ENCODE data around the gene CHERP. TPM values are rescaled to one million over a fixed set of nuclear protein-coding genes. Genes with fewer than 3 reads are reported as not detected.
A peak's percentile ranks its signal among the peaks of the same experiment; 100 is the strongest.
"Not testable (repeated sequence)": the region's sequence is repeated elsewhere in the genome, so short reads cannot be mapped to it uniquely, and the experiment has no call there.

The CHERP gene
- total and polyA plus RNA-seq, 2 donors, result 2.5 to 25.4 TPM

DNA sequence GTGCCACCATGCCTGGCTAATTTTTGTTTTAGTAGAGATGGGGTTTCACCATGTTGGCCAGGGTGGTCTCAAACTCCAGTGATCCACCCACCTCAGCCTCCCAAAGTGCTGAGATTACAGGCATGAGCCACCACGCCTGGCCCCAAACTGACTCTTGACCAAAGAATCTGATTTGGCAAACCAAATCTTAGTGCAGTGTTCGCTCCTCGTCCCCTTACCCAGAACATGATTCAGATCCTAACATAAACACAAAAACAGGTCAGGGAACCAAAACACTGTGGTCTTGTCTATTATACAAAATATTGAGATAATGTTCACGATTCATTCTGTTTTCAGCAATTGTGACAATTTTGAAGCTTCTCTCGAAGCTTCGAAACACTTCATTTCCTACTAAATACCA lies 9.7 kb upstream of the CHERP start:
- H3K27ac ChIP-seq (ENCODE audit: low read depth in 1 of 2, low read length in 1 of 2); H3K9me3 ChIP-seq (ENCODE audit: control insufficient read depth in 2 of 2, insufficient read depth in 1 of 2, low read length in 1 of 2); DNase-seq (ENCODE audit: low read depth in 6 of 9, low spot score in 9 of 9); H3K4me3 ChIP-seq (ENCODE audit: low read length in 2 of 2); H3K27me3 ChIP-seq (ENCODE audit: control insufficient read depth in 2 of 2, insufficient read depth in 1 of 2, low read length in 1 of 2): not testable (repeated sequence)
- H3K4me1 ChIP-seq (ENCODE audit: control insufficient read depth in 2 of 2, insufficient read depth in 2 of 2, low read length in 2 of 2), result peaks cover 0 to 20% of the 10 kb centered on the region in 2 donors
- H3K36me3 ChIP-seq (ENCODE audit: control insufficient read depth in 2 of 2, insufficient read depth in 2 of 2, low read length in 1 of 2), result peaks cover 44 to 52% of the 10 kb centered on the region in 2 donors
- 97% methylated on average over 6 of the region's 6 CpGs for WGBS

DNA sequence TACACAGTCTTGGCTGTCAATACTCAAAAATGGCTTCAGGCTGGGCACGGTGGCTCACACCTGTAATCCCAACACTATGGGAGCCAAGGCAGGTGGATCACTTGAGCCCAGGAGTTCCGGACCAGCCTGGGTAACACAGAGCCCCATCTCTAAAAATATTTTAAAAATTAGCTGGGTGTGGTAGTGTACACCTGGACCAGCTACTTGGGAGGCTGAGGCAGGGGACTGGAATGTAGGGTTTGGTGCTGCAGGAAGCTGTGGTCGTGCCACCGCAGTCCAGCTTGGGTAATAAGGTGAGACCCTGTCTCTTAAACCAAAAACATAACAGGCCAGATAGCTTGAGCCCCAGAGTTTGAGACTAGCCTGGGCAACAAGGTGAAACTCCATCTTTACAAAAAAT lies 6.7 kb upstream of the CHERP start:
- Histone ChIP-seq H3K4me3 (ENCODE audit: low read length in 2 of 2) (no peak overlapping the region), H3K27me3 (ENCODE audit: control insufficient read depth in 2 of 2, insufficient read depth in 1 of 2, low read length in 1 of 2) (no peaks in the 10 kb centered on the region), H3K9me3 (ENCODE audit: control insufficient read depth in 2 of 2, insufficient read depth in 1 of 2, low read length in 1 of 2) (no peaks in the 10 kb centered on the region), H3K36me3 (ENCODE audit: control insufficient read depth in 2 of 2, insufficient read depth in 2 of 2, low read length in 1 of 2) (peaks cover 29 to 32% of the 10 kb centered on the region in 2 donors), H3K27ac (ENCODE audit: low read depth in 1 of 2, low read length in 1 of 2) (no peak overlapping the region), H3K4me1 (ENCODE audit: control insufficient read depth in 2 of 2, insufficient read depth in 2 of 2, low read length in 2 of 2) (peaks cover 0 to 22% of the 10 kb centered on the region in 2 donors)
- DNase-seq (ENCODE audit: low read depth in 6 of 9, low spot score in 9 of 9), result no peak
- WGBS, result 96% methylated on average over 4 of the region's 4 CpGs

DNA sequence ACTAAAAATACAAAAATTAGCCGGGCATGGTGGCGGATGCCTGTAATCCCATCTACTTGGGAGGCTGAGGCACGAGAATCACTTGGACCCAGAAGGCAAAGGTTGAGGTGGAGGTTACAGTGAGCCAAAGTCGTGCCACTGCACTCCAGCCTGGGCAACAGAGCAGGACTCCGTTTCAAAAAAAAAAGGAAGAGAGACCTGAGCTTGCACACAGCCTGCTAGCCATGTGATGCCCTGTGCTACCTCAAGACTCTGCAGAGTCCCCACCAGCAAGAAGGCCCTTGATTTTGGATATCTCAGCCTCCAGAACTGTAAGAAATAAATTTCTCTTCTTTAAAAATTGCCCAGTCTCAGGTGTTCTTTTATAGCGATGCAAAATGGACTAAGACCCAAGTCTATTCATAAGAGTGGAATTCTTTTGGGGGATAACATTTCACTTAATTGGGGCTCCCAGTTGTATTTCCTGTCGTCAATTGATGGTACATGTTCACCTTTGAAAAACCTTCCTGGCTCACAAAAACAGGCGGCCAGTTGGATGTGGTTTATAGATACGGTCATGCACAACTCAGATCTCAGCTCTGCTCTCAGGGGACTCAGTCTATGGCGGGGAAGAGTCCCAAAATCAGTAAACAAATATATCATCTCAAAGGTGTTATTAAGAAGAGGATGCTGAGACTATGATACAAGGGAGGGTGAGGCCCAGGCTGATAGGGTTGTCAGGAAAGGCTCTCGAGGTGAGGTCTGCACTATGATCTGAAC lies 2.4 kb upstream of the CHERP start:
- no peak for DNase-seq (ENCODE audit: low read depth in 6 of 9, low spot score in 9 of 9)
- Histone ChIP-seq H3K36me3 (ENCODE audit: control insufficient read depth in 2 of 2, insufficient read depth in 2 of 2, low read length in 1 of 2) (peaks cover 8 to 13% of the 10 kb centered on the region in 2 donors), H3K27ac (ENCODE audit: low read depth in 1 of 2, low read length in 1 of 2) (no peak overlapping the region), H3K27me3 (ENCODE audit: control insufficient read depth in 2 of 2, insufficient read depth in 1 of 2, low read length in 1 of 2) (no peaks in the 10 kb centered on the region), H3K4me1 (ENCODE audit: control insufficient read depth in 2 of 2, insufficient read depth in 2 of 2, low read length in 2 of 2) (peaks cover 13 to 43% of the 10 kb centered on the region in 2 donors), H3K4me3 (ENCODE audit: low read length in 2 of 2) (no peak overlapping the region), H3K9me3 (ENCODE audit: control insufficient read depth in 2 of 2, insufficient read depth in 1 of 2, low read length in 1 of 2) (no peaks in the 10 kb centered on the region)
- WGBS, result 96% methylated on average over 11 of the region's 11 CpGs

DNA sequence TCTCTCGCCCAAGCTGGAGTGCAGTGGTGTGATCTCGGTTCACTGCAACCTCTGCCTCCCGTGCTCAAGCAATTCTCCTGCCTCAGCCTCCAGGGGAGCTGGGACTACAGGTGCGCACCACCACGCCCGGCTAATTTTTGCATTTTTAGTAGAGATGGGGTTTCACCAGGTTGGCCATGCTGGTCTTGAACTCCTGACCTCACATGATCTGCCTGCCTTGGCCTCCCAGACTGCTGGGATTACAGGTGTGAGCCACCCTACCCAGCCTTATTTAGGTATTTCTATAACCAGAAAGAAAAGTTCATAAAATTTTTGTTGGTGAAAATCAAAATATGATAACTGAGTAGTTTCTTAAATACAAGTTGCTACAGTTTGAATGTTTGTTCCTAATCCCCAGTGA lies 1.5 kb upstream of the CHERP start:
- Histone ChIP-seq H3K4me1 (ENCODE audit: control insufficient read depth in 2 of 2, insufficient read depth in 2 of 2, low read length in 2 of 2) (peaks cover 15 to 39% of the 10 kb centered on the region in 2 donors), H3K36me3 (ENCODE audit: control insufficient read depth in 2 of 2, insufficient read depth in 2 of 2, low read length in 1 of 2) (peaks cover 11 to 21% of the 10 kb centered on the region in 2 donors)
- H3K27me3 ChIP-seq (ENCODE audit: control insufficient read depth in 2 of 2, insufficient read depth in 1 of 2, low read length in 1 of 2); H3K27ac ChIP-seq (ENCODE audit: low read depth in 1 of 2, low read length in 1 of 2); DNase-seq (ENCODE audit: low read depth in 6 of 9, low spot score in 9 of 9); H3K9me3 ChIP-seq (ENCODE audit: control insufficient read depth in 2 of 2, insufficient read depth in 1 of 2, low read length in 1 of 2); H3K4me3 ChIP-seq (ENCODE audit: low read length in 2 of 2): not testable (repeated sequence)
- WGBS, result 96% methylated on average over 6 of the region's 6 CpGs

DNA sequence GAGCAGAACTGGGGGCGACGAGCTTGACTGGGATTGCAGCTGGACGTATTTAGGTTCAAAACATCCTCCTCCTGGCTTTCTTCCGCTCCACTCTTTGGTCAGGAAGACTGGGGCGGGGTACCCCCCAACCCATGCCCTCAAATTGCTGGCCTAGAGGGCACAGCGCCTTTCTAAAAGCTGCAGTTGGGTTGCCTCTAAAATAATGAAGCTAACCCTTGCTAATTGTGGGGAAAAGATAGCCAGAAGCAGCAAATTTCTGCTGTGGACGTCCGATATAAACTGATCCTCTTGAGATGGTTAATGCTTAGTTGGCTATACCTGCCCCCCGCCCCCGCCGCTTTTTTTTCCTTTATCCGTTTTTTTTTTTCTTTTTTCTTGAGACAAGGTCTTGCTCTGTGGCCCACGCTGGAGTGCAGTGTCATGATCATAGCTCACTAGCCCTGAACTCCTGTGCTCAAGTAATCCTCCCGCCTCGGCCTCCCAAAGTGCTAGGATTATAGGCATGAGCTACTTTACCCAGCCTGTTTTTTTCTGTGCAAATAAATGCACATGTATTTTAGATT lies 754 bp upstream of the CHERP start:
- H3K4me1 ChIP-seq (ENCODE audit: control insufficient read depth in 2 of 2, insufficient read depth in 2 of 2, low read length in 2 of 2), result peaks cover 15 to 33% of the 10 kb centered on the region in 2 donors
- H3K9me3 ChIP-seq (ENCODE audit: control insufficient read depth in 2 of 2, insufficient read depth in 1 of 2, low read length in 1 of 2), result no peaks in the 10 kb centered on the region
- H3K27ac ChIP-seq (ENCODE audit: low read depth in 1 of 2, low read length in 1 of 2), result peak overlapping the region; percentile 87 to 91
- peak overlapping the region; percentile 84 to 98 for H3K4me3 ChIP-seq (ENCODE audit: low read length in 2 of 2)
- peaks cover 16 to 25% of the 10 kb centered on the region in 2 donors for H3K36me3 ChIP-seq (ENCODE audit: control insufficient read depth in 2 of 2, insufficient read depth in 2 of 2, low read length in 1 of 2)
- 8% methylated on average over 15 of the region's 15 CpGs for WGBS
- no peaks in the 10 kb centered on the region for H3K27me3 ChIP-seq (ENCODE audit: control insufficient read depth in 2 of 2, insufficient read depth in 1 of 2, low read length in 1 of 2)
- no peak for DNase-seq (ENCODE audit: low read depth in 6 of 9, low spot score in 9 of 9)

DNA sequence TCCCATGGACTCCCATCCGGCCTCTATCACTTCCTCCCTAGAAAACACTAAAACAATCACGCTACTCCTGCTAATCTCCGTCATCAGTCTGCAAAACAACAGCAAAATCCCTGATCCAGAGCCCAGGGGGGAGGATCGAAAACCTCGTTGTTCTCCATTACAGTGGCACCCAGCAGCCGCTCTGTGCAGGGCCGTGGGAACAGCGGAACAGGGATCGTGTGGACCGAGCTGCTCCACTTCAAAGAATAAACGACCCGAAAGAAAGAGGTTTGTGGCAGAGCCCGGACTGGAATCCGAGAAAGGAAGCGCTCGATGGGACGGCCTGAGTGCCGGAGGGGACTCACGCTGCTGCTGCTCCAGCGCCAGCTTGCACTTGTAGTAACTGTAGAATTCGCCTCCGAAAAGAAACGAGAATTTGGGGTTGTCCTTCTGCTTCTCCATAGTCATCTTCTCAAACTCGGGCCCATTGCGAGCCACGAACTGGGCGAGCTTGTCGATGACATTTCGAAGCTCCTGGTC lies 652 bp downstream of the CHERP start:
- DNase-seq (ENCODE audit: low read depth in 6 of 9, low spot score in 9 of 9), result peak in 2 of 9 donors; percentile 8 to 13
- Histone ChIP-seq H3K9me3 (ENCODE audit: control insufficient read depth in 2 of 2, insufficient read depth in 1 of 2, low read length in 1 of 2) (no peaks in the 10 kb centered on the region), H3K36me3 (ENCODE audit: control insufficient read depth in 2 of 2, insufficient read depth in 2 of 2, low read length in 1 of 2) (peaks cover 30 to 37% of the 10 kb centered on the region in 2 donors), H3K4me3 (ENCODE audit: low read length in 2 of 2) (peak overlapping the region; percentile 84 to 98), H3K4me1 (ENCODE audit: control insufficient read depth in 2 of 2, insufficient read depth in 2 of 2, low read length in 2 of 2) (peaks cover 15 to 31% of the 10 kb centered on the region in 2 donors), H3K27me3 (ENCODE audit: control insufficient read depth in 2 of 2, insufficient read depth in 1 of 2, low read length in 1 of 2) (no peaks in the 10 kb centered on the region), H3K27ac (ENCODE audit: low read depth in 1 of 2, low read length in 1 of 2) (peak overlapping the region; percentile 71 to 77)
- WGBS, result 3% methylated on average over 29 of the region's 29 CpGs

DNA sequence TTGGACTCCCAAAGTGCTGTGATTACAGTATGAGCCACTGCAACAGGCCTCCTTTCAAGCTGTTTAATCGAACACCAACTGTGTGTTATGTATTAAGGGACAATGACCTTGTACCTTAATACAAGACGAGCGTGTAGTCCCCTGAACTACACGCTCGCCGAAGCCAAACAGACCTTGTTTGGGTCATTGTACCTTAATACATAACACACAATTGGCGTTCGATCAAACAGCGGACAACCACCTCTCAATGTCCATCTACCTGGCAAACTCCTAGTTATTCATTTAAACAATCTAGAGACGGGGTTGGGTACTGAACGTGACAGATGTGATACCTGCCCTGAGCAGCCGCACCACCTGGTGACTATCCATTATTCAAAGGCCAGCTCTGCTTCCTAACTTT lies 1.3 kb downstream of the CHERP start:
- H3K27ac ChIP-seq (ENCODE audit: low read depth in 1 of 2, low read length in 1 of 2), result no peak overlapping the region

DNA sequence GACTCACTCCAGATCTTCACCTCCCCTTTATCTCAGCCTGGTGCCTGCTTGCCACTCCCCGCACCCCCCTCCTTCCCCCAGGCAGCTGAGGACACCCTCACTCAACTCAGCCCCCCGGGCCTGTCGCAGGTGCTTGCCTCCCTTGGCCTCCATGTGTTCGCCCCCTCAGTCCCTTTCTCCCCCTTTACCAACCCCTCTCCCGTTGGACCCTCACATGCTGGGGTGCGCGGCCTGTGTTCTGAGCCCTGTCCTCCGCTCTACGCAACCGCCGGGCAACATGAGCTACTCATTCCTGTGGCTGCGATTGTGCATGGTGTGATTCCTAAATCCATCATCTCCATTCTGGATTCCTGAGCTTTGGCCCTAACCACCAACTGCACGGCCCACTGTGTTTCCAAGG lies 5.1 kb downstream of the CHERP start:
- no peak overlapping the region for H3K4me3 ChIP-seq (ENCODE audit: low read length in 2 of 2)
- peaks cover 11 to 12% of the 10 kb centered on the region in 2 donors for H3K4me1 ChIP-seq (ENCODE audit: control insufficient read depth in 2 of 2, insufficient read depth in 2 of 2, low read length in 2 of 2)
- H3K27ac ChIP-seq (ENCODE audit: low read depth in 1 of 2, low read length in 1 of 2), result no peak overlapping the region
- WGBS, result 99% methylated on average over 13 of the region's 13 CpGs
- H3K27me3 ChIP-seq (ENCODE audit: control insufficient read depth in 2 of 2, insufficient read depth in 1 of 2, low read length in 1 of 2), result no peaks in the 10 kb centered on the region
- no peak for DNase-seq (ENCODE audit: low read depth in 6 of 9, low spot score in 9 of 9)
- H3K36me3 ChIP-seq (ENCODE audit: control insufficient read depth in 2 of 2, insufficient read depth in 2 of 2, low read length in 1 of 2), result peaks cover 72 to 75% of the 10 kb centered on the region in 2 donors
- H3K9me3 ChIP-seq (ENCODE audit: control insufficient read depth in 2 of 2, insufficient read depth in 1 of 2, low read length in 1 of 2), result no peaks in the 10 kb centered on the region

More for the DNA sequence above, 1.3 kb downstream of the CHERP start:
- Histone ChIP-seq H3K9me3 (ENCODE audit: control insufficient read depth in 2 of 2, insufficient read depth in 1 of 2, low read length in 1 of 2) (no peaks in the 10 kb centered on the region), H3K4me3 (ENCODE audit: low read length in 2 of 2) (peak overlapping the region; percentile 84 to 98), H3K36me3 (ENCODE audit: control insufficient read depth in 2 of 2, insufficient read depth in 2 of 2, low read length in 1 of 2) (peaks cover 36 to 43% of the 10 kb centered on the region in 2 donors), H3K4me1 (ENCODE audit: control insufficient read depth in 2 of 2, insufficient read depth in 2 of 2, low read length in 2 of 2) (peaks cover 15 to 31% of the 10 kb centered on the region in 2 donors), H3K27me3 (ENCODE audit: control insufficient read depth in 2 of 2, insufficient read depth in 1 of 2, low read length in 1 of 2) (no peaks in the 10 kb centered on the region)
- DNase-seq (ENCODE audit: low read depth in 6 of 9, low spot score in 9 of 9), result no peak
- WGBS, result 95% methylated on average over 12 of the region's 12 CpGs

DNA sequence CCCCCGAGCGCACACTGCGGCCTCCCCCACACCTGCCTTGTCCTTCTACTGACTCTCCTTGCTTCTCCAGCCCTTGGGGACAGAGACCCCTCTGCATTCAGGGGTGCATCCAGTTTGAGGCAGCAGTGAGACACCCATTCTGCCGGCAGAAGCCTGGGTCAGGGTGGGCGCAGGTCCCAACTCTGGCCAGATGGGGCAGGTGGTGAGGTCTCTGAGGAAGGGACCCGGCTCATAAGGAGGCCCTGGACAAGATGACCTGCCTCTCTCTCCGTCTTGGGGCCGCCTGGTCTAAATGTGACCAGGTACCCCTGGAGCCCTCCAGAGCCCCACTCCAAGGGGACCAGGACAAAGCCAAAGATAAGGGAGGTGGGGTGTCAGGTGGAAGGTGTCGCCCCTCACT lies 6.1 kb downstream of the CHERP start:
- no peak overlapping the region for H3K27ac ChIP-seq (ENCODE audit: low read depth in 1 of 2, low read length in 1 of 2)
- H3K9me3 ChIP-seq (ENCODE audit: control insufficient read depth in 2 of 2, insufficient read depth in 1 of 2, low read length in 1 of 2), result no peaks in the 10 kb centered on the region
- H3K27me3 ChIP-seq (ENCODE audit: control insufficient read depth in 2 of 2, insufficient read depth in 1 of 2, low read length in 1 of 2), result no peaks in the 10 kb centered on the region
- DNase-seq (ENCODE audit: low read depth in 6 of 9, low spot score in 9 of 9), result no peak
- no peak overlapping the region for H3K4me3 ChIP-seq (ENCODE audit: low read length in 2 of 2)
- 98% methylated on average over 9 of the region's 9 CpGs for WGBS
- H3K4me1 ChIP-seq (ENCODE audit: control insufficient read depth in 2 of 2, insufficient read depth in 2 of 2, low read length in 2 of 2), result peaks cover 6 to 7% of the 10 kb centered on the region in 2 donors
- H3K36me3 ChIP-seq (ENCODE audit: control insufficient read depth in 2 of 2, insufficient read depth in 2 of 2, low read length in 1 of 2), result peaks cover 81 to 85% of the 10 kb centered on the region in 2 donors
